GM21367 (cell line): ENCODE data around the gene KCNN3.

ENCODE experiments used
- ATAC-seq: cut with Tn5 transposase; IDR thresholded peaks from one replicate; pipeline ENCODE4 v1.9.1; 2021; ENCODE audit not compliant: unreplicated experiment

Gene KCNN3

DNA sequence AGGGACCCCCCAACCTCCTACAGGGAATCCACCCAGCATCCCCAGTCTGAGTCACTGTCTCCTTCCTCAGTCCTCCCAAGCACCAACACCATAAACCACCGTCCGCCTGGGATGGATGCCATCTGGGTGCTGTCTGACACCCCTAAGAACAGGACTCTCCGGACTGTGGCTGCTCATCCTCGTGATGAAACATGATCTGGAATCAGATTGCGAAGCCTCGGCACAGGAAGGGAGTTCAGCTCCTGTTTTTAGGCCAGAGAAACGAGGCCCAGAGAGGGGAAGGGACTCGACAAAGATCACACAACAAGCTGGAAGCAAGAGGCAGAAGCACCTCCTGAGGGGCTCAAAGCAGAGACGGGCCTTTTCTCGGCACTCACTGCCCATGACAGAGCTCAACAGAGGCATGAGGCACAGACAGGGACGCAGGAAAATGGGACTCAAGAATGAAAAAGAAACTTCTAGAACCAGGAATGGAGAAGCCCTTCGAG lies 8.4 kb downstream of the KCNN3 start:
- no peak for ATAC-seq

DNA sequence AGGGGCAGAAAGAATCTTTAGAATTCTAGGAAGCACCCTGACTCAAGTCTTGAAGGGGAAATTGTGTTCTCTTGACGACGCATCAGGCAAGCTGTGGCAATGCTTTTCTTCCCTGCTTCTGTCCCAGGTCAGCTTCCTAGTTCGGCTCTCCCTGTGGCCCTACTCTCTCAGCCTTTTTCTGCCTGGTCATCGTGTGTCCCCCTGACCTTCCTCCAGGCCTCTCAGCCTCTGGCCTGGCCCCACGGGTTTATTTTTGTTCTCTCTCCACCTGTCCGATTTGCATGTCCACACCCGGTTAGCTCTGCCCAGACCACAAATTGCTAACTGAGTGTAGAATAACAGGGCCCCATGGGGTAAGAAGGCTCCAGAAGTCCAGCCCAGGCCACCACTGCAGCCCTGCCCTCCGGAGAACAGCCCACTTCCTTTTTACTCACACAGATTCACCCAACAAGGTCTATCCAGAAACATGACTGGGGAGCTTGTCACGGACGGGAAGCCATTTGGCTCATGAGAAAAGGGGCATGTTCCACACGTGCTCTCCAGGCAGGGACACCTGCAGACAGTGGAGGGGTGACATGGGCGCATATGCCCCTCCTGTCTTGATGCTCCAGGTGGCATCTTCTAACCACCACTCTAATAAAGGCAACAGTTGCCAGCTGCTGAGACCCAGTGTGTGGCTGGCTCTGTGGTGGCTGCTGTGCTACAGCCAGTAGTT lies 9.8 kb downstream of the KCNN3 start:
- ATAC-seq, result peak; percentile 39

- ATAC-seq, result peak; percentile 28
Observed at GRCh38 chr1:154859786-154860155, 10.3 kb downstream of the KCNN3 start.

DNA sequence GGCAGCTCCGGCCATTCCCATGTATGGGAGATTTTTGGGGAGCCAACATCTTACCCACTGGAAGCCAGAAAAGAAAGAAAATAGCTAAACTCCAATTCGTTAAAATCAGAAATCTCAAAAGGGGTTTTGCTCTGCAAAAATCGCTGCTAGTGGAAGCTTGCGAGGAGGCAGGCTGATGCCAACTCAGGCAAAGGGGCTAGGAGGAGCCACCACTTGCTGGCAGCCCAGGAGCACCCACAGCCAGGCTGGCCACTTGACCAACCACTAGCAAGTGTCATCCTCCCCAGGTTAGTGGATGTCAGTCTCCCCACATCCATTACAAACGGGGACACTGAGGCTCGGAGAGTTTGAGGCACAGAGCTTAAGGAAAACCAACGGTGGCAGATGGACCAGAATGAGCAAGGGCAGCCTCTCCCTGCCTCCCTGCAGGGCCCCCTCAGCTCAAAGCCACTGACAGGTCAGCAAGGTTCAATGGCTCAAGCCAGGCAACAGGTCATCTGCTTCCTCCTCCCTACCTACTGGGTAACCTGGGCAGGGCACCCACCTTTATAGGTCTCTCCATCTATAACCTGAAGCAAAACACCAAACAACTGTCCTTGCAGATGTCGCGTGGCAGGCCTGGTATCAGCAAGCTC lies 10.8 kb downstream of the KCNN3 start:
- no peak for ATAC-seq

DNA sequence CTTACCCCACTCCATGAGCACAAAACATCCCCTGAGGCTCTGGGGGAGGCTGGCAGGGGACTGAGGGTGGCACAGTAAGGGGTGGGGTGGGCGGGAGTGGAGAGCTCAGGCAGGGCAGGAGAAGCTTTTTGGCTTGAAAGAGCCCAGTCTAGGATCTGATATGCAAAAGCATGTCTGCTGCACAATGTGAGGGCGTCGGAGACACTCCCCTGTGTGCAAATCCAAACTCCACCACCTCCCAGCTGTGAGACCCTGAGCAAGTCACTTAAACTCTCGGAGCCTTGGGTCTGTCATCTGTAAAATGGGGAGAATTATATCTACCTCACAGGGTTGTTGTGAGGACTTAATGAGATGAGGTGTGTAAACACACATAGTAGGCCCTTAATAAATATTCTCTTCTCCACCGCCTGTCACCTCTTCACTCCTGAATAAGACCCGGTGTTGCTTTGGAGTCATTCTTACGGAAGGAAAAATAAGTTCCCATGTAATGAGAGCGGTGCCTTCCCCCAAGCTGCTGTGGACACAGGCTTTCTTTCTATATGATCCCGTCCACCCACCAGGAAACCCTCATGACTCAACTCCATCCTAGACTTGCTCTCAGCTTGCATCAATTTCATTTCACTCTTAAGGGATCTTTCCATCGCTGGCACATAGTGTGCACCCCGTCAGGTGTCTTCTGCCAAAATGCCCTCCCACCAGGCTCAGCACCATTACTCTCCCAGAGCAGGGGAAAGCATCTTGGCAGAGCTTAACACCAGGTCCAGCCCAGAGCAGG lies 12.5 kb downstream of the KCNN3 start:
- ATAC-seq, result no peak

DNA sequence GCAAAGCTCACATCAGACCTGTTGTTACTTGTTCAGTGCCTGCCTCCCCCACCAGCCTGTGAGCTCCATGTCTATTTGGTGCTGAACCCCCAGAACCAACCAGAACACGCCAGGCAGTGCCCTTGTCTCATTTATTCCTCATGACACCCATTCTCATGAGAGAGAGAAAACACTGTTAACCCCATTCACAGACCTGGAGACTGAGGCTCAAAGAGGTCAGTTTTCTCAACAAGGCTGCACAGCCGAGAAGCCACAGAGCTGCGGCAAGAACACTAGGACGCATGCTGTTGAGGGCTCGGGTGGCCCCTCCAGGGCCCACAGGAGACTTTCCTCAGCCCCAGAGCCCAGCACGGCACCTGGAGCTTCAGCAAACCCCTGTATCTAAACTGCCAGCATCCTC lies 13.1 kb downstream of the KCNN3 start:
- ATAC-seq, result no peak

DNA sequence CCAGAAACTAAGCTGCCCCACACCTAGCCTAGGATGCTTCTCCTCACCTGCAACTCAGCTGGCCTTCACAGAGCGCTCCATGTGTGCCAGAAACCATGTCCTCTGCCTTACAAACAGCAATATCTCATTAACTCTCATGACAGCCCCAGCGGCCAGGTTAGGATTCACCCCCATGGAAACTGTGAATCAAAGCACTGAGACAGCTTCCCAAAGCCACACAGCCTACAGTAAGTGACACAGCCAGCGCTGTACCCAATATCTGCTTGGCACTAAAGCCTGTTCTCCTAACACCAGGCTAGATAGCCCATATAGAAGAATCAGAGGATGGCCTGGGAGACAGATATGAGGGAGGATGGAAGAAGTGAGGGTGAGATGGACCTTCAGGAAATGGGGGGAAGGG lies 13.5 kb downstream of the KCNN3 start:
- no peak for ATAC-seq

DNA sequence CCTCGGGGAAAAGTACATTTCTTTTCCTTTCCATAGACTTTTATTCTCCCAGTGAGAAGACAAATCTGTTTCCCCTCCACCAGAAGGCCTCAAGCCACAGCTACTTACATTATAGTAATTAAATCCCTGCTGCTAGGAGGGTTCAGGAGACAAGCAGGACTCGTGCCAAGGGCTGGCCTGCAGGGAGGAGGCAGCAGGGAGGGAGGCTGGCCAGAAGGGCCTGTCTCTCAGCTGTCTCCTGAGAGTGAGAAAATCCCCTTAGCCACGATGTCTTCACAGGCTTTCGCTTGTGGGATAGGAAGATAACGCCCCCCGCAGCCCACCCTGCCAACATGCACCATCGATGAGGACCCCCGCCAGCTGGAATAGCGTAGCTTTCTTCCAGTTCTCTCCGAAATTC lies 14.0 kb downstream of the KCNN3 start:
- no peak for ATAC-seq

DNA sequence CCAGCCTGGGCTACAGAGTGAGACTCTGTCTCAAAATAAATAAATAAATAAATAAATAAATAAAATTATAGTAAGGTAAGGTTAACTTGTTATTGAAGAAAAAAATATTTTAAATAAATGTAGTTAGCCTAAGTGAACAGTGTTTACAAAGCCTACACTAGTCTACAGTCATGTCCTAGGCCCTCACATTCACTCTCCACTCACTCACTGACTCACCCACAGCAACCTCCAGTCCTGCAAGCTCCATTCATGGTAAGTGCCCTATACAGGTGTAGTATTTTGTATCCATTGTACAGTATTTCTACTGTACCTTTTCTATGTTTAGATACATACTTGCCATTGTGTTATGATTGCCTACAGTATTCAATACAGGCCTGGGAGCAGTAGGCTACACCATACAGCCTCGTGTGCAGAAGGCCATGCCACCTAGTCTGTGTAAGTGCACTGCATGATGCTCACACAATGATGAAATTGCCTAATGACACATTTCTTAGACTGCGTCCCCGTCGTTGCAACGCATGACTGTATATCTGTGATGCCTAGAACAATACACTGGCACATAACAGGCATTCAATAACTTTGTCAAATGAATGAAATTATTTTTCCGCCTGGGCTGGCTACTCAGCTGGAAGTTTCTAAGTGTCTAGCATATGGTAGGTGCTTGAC lies 14.8 kb downstream of the KCNN3 start:
- ATAC-seq, result no peak

DNA sequence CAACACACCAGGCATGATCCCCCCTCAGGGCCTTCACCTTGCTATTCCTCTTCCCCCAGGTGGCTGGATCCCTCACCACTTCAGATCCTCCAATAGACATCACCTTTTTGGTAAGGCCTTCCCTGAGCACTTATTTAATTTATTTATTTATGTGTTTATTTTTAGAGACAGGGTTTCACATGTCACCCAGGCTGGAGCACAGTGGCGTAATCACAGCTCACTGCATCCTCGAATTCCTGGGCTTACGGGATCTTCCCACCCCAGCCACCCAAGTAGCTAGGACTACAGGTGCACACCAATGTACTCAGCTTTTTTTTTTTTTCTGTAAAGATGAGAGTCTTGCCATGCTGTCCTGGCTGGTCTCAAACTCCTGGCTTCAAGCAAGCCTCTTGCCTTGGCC lies 17.2 kb downstream of the KCNN3 start:
- ATAC-seq, result no peak

GRCh38 chr1:154851392-154852177 lies 18.5 kb downstream of the KCNN3 start:
- no peak for ATAC-seq

DNA sequence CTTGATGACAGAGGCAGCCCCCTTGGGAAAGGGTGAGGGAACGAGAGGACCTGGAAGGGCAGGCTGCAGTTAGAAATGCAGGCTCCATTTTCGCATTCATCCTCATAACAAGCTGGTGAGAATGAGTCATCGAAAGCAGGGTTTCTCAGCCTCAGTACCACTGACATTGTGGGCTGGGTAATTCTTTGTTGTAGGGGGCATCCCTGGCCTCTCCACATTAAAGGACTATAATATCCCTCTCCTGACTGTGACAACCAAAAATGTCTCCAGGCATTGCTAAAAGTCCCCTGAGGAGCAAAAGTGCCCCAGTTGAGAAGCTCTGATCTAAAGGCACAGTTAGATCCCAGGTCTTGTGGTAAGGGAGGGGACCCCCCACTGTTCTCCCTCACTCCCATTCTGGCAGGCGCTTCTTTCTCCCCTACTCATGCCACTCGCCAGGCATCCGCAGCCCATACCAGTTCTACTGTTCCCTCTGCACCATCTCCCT lies 20.4 kb downstream of the KCNN3 start:
- ATAC-seq, result peak; percentile 55

DNA sequence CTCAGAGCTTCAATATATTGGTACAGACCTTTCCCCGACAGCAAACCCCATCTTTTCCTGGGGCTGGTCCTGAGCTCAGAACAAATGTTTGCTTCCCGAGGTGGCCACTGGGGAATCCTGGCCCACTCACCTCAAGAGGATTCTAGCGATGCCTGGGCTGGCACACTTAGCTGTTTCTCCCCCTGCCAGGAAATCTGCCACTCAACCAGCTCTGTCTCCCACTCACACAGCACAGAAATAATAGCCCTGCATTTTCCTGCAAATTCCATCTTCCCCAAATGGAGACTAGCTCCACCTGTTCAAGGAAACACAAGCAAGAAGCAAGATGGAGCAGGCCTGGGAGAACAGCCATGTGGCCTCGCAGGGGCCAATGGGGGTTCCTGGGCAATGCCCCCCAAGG lies 21.1 kb downstream of the KCNN3 start:
- no peak for ATAC-seq

GRCh38 chr1:154847891-154848290 lies 22.2 kb downstream of the KCNN3 start:
- no peak for ATAC-seq

- ATAC-seq, result no peak
Observed at GRCh38 chr1:154846565-154847442, 23.3 kb downstream of the KCNN3 start.

DNA sequence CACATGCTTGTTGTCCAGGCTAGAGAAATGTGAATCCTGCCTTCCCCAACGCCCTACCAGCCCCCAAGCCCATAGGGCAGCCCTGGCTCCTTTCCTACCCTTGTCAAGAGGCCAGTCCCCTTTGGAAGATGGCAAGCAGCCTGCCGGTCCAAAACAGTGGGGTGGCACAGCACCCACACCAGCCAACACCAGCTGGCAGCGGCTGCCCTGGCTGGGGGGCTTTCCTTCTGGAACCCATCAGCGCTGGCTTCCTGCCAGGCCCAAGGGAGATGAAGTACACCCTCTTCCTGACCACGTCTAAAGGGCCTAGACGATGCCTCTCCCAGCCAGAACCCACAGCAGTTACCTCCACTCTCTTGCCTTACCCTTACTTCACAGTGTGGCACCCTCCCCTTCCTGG lies 24.2 kb downstream of the KCNN3 start:
- no peak for ATAC-seq

- no peak for ATAC-seq
Observed at GRCh38 chr1:154845174-154845573, 24.9 kb downstream of the KCNN3 start.

DNA sequence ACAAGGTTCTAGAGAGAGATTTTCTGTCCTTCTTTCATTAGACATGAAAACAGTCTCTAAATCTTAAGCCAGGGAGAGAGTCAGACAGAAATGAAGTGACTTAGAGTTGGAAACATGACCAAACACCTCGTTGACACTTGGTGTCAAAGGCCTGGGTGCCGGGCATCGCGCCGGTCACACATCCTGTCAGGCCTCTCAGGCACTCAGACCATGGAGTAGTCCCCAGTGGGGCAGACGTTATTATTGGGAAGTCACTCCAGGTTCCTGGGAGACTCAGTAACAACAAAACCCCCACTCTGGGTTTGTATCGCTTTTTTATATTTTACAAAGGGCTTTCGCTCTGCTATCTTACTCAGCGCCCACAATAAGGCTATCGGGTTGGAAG lies 25.8 kb downstream of the KCNN3 start:
- ATAC-seq, result no peak

- ATAC-seq, result no peak
Observed at GRCh38 chr1:154843636-154844296, 26.3 kb downstream of the KCNN3 start.
